ENCODE measurements around the gene SLC7A1. TPM values are rescaled to one million over a fixed set of nuclear protein-coding genes. Genes with fewer than 3 reads are reported as not detected.

SLC7A1 gene
- total RNA-seq, 1 experiment from 2014 or later = 84.5 TPM

- TF ChIP-seq USF1 (CRISPR knock-in tag; IDR thresholded peaks at IDR 0.05) (no peak), FOXJ3 (CRISPR knock-in tag; IDR thresholded peaks at IDR 0.05; ENCODE audit: borderline replicate concordance) (no peak), ATF1 (CRISPR knock-in tag; IDR thresholded peaks at IDR 0.05) (no peak), ETV6 (CRISPR knock-in tag; IDR thresholded peaks at IDR 0.05) (no peak), ZNF281 (CRISPR knock-in tag; IDR thresholded peaks at IDR 0.05) (no peak), GABPB1 (CRISPR knock-in tag; IDR thresholded peaks at IDR 0.05) (no peak), NFYB (CRISPR knock-in tag; conservative IDR thresholded peaks at IDR 0.05; ENCODE audit: low read depth) (no peak), ZNF317 (CRISPR knock-in tag; IDR thresholded peaks at IDR 0.05; ENCODE audit: borderline replicate concordance, low read depth) (no peak), ZNF138 (CRISPR knock-in tag; conservative IDR thresholded peaks at IDR 0.05) (no peak)
These were observed 135.6 kb downstream of the SLC7A1 start (continued) for GRCh38 chr13:29459813-29460355.

All from WTC11 (cell line).